GM12801 (cell line): Measurements from ENCODE around the gene S100A11.

Experiments
- TF ChIP-seq, protein P1 (sequence below): IDR thresholded peaks from one replicate; pipeline ENCODE4 v1.5.1; 2011; ENCODE audit warnings: control low read depth; ENCODE audit not compliant: insufficient read length; ENCODE audit errors: extremely low read depth

S100A11 gene

DNA sequence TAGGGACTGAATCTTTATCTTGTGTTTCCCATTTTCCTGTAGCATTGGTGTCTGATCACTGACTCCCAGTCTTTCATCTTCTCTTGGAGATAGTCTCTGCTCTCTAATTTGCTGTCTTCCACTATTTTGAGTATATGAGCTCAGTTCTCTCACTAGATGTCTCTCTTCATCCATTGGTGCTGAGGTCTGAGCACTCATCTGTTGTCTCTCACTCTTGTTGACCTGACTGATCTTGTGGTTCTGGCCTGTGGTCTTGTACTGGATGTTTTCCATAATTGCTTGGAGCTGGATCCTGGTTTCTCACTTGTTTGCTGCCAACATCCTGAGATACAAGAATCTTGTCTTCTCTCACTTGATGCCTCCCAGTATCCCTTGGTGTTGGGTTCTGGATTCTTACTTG is 25.1 kb upstream of the S100A11 start:
- TF ChIP-seq, protein P1, sequence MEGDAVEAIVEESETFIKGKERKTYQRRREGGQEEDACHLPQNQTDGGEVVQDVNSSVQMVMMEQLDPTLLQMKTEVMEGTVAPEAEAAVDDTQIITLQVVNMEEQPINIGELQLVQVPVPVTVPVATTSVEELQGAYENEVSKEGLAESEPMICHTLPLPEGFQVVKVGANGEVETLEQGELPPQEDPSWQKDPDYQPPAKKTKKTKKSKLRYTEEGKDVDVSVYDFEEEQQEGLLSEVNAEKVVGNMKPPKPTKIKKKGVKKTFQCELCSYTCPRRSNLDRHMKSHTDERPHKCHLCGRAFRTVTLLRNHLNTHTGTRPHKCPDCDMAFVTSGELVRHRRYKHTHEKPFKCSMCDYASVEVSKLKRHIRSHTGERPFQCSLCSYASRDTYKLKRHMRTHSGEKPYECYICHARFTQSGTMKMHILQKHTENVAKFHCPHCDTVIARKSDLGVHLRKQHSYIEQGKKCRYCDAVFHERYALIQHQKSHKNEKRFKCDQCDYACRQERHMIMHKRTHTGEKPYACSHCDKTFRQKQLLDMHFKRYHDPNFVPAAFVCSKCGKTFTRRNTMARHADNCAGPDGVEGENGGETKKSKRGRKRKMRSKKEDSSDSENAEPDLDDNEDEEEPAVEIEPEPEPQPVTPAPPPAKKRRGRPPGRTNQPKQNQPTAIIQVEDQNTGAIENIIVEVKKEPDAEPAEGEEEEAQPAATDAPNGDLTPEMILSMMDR: no peak

DNA sequence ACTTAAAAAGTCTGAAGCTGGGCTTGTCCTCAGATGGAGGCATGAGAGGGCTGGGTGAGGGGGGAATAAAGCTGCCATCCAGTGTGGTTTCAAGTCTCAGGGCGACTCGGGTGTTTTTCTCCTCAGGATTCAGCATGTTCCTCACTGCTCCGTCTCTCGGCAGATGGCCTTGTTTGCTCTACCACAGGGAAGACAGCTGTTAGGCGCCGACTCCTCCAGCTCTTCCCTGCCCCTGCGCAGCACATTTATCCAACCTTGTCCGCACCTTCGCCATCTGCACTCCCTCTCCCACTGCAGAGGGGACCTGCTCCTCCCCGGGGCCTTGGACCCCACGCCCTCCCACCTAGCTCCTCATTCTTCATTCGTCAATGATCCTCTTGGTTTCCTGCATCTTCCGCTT is 16.6 kb upstream of the S100A11 start:
- TF ChIP-seq, protein P1: no peak

DNA sequence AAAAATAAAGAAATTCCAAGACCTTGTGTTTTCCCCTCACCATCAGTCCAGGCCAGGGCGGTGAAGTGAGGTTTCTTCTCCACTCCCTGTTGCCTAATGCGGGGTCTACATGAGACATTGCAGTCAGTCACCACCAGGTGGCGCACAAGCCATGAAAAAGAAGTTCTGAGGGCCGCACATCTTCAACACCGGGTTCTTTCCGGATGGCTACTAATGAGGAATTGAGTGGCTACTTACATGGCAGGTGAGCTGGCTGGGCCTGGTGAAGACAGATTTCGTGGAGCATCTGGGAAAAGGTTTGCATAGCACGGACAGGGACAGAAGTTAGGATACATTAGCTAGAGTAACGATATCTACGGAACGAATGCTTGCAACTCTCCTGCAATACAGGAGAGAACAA is 15.8 kb upstream of the S100A11 start:
- TF ChIP-seq, protein P1: no peak

DNA sequence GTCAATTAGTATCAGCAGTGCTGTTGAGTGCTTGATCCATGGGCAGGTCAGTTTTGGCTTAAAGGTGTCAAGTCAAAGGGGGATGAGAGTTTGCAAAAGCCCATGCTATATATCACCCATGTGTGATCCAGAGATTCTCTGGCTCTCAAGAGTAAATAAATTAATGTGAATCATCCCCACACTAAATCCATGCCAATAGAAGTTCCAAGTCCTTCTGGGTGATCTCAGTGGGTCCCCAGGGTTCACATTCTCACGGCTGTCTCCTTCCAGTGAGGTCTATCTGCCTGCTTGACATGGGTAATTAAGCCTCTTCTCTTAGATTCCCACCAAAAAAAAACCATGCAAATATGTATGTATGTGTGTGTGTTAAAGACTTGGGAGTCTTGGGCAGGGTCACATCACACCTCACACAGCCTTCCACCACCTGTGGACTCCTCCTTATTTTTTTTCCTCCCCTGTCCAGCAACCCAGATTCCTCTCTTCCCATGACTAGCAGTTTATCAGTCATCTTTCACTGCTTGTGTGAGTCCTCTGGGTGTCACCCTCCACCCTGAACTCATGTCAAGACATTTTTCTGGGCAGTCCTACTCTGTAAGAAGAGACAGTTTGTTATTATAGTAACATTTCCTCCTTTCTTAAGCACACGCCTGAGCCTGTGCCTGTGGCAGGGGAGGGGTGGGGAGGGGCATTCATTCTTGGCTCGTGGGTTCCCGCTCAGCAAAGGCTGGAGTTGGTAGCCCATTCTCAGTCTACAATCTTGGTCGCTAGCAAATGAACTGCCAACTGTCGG is 14.3 kb upstream of the S100A11 start:
- TF ChIP-seq, protein P1: no peak

DNA sequence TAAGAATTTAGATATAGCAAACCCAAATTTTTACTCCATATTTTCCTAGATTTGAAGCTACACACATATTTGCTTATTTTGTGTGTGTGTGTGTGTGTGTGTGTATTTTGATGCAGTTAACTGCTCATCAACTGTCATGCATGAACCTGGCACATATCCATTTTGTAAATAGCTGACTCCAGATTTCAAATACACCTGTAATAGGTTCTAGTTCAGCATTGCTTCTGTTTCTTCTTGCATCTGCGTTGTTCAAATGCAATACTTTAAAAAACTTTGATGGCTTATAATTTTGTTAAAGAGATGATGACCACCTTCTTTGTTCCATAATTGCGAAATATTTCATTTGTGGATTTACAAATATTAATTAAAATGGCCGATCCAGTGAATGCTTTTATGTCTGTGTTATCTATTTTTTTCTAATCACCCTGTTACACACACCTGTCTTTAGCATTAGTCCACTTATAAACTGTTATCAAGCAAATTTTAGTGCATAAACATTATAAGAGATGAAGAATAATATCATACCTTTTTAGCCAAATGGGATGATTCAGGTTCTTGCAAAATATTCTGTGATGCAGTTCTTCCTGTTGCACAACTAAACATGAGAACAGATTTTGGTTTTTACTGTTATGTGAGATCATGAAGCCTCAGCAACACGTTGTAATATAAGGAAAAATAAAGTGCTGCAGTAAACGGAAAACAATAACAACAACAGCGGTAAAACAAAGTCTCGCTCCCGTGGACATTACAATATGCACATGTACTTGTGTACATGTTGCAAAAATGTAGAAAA is 12.7 kb upstream of the S100A11 start:
- TF ChIP-seq, protein P1: no peak

DNA sequence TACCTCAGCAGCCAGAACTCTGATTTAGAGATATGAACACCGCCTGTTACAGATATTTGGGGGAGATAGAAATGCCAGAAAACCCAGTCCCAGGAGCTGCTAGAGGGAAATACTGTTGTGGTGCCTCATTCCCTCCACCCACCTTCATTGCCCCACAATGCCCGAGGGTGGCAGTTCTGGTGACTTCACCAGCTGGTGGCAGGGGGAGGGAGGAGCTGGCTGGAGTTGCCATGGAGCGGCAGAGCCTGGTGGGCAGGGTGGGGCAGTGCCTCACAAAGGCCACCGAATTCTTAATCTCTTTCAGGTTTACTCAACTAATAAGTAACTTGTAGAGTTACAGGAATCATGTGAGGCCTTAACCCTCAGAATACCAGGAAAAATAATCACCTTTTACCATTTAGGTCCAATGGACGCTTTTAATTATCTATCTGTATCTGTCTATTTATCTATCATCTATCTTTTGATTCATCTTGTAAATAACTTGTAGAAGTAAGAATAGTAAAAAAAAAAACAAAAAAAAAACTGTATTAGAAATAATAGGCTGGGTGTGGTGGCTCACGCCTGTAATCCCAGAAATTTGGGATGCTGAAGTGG is 11.7 kb upstream of the S100A11 start:
- TF ChIP-seq, protein P1: no peak

DNA sequence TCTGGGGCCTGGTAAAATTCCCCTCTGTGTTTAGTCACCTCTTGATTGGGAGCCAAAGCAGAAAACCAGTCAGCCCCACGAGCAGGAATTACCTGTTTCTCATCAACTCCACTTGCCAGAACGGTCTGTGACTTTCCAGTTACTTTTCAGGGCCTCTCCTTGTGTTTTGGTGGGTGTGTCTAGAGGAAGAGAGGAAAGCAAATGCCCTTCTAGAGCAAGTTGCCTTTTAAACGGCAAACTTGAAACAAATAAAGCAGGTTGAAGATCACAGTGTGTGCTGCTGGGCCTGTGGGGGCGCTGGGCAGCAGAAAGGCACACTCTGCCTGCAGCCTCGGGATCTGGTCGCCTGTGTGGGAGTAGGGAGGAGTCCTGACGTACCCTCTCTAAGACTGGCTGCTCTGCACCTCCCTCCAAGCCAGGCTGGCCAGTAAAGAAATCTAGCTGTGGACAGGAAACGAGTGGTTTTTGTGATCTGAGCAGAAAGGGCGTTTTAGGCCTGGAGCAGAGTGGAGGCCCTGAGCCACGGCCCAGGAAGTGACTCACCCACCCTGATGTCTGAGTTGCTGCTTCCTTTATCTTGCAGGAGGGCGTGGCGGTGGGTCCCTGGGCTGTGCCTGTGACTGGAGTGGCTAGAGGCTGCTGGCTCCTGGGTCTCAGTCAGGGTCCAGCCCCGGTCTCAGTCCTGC is 11.1 kb upstream of the S100A11 start:
- TF ChIP-seq, protein P1: no peak
